Mesodermal cell (in vitro differentiated cells): ENCODE data around the gene HDAC7.

ENCODE experiments used
- H3K27ac ChIP-seq: 2 replicates; pipeline ENCODE4 v1.7.0; 2013; ENCODE audit warnings: mild to moderate bottlenecking, low read depth, low read length, moderate library complexity; ENCODE audit not compliant: severe bottlenecking
- H3K36me3 ChIP-seq: 2 replicates; pipeline ENCODE4 v1.7.1; 2013; ENCODE audit warnings: mild to moderate bottlenecking, low read length, moderate library complexity; ENCODE audit not compliant: control insufficient read depth, insufficient read depth
- H3K4me1 ChIP-seq: one replicate; pipeline ENCODE4 v1.7.1; 2013; ENCODE audit warnings: mild to moderate bottlenecking, low read length; ENCODE audit not compliant: insufficient read depth, control insufficient read depth, poor library complexity, severe bottlenecking
- H3K4me3 ChIP-seq: 2 replicates; pipeline ENCODE4 v1.7.0; 2013; ENCODE audit warnings: low read length, control low read depth, mild to moderate bottlenecking; ENCODE audit not compliant: insufficient read depth, poor library complexity, severe bottlenecking; ENCODE audit errors: extremely low read depth
- H3K9me3 ChIP-seq: 2 replicates; pipeline ENCODE4 v1.7.1; 2013; ENCODE audit warnings: mild to moderate bottlenecking, low read length, moderate library complexity; ENCODE audit not compliant: control insufficient read depth
- WGBS, 2 experiments: methylation state at CpG; one replicate each; pipeline ENCODE4 v1.1.5; 2013; ENCODE audit warnings: missing lambda C conversion rate in 2 of 2; ENCODE audit not compliant: insufficient coverage in 2 of 2; 5-methylcytosine and 5-hydroxymethylcytosine counted together

The HDAC7 gene

DNA sequence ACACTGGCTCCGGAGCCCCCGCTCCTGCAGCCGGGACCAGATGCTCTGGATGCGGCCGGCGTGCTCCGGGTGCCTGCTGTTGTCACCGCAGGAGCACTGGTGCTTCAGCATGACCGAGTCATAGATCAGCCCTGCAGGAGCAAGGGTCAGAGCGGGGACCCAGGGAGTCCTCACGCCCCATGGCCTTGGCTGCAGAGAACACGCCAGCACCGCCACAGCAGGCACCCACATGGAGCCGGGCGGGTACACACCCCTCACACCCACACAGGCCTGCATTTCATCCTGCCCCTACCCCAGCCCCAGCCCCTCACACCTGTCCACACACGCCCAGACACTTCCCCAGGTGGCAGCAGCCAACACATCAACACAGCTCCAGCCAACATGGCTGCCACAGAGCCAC is 27.8 kb downstream of the HDAC7 start:
- Histone ChIP-seq H3K27ac (no peak overlapping the region), H3K4me1 (no peaks in the 10 kb centered on the region), H3K9me3 (no peaks in the 10 kb centered on the region), H3K36me3 (peaks cover 97% of the 10 kb centered on the region), H3K4me3 (no peak overlapping the region)
- 94 to 98% methylated on average over 9 to 10 of the region's 16 CpGs for WGBS, 2 experiments

DNA sequence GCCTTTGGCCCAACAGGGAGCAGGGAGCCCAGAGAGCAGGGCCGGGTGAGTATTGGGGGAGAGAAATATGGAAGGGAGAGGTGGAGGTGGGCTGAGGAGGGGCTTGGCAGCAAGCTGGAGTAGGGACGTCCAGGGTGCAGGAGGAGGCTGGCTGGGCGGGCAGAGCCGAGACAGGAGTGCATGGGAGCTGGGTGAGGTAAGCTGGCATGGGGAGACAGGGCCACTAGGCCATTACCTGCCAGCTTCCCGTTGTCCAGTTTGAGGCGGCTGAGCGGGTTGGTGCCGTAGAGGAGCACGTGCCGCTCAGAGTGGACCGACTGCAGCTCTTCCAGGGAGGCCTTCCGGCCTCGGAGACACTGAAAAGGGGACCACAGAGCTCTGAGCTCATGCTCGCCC is 28.4 kb downstream of the HDAC7 start:
- peaks cover 97% of the 10 kb centered on the region for H3K36me3 ChIP-seq

DNA sequence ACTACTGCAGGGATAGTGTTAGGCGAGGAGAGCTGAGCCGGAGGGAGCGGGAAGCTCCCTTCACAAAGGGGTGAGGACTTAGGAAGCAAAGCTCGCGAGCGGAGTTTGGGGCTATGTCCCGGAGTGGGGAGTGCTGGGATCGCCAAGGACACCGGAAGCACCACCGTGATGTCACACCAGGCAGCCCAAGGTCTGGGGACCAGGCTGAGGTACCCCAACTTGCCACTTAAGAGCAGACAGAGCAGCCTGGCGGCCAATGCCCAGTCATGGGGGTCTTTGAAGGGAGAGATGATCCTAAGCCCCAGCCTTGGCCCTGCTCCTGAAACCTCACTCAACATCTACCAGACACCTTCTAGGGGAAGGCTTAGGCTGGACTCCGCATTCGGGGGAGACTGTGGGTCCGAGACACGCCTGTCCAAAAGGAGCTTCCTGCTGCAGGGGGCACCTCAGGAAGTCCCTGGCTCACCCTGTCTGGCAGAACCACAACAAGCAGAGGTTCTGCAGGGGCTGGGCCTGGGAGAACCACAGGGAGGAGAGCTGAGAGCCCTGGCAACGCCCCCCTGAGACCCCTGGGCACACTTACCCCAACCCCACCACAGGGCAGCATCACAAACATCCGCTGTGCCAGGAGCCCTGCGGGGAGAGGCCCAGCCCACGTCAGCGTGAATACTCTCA is 28.9 kb downstream of the HDAC7 start:
- Histone ChIP-seq H3K9me3 (no peaks in the 10 kb centered on the region), H3K4me3 (no peak overlapping the region), H3K36me3 (peaks cover 98% of the 10 kb centered on the region), H3K4me1 (no peaks in the 10 kb centered on the region), H3K27ac (no peak overlapping the region)
- WGBS, 2 experiments, result 96 to 99% methylated on average over 13 to 18 of the region's 20 CpGs

More for the DNA sequence above, 28.4 kb downstream of the HDAC7 start:
- no peak overlapping the region for H3K27ac ChIP-seq
- H3K4me1 ChIP-seq, result no peaks in the 10 kb centered on the region
- no peak overlapping the region for H3K4me3 ChIP-seq
- H3K9me3 ChIP-seq, result no peaks in the 10 kb centered on the region
- 96 to 97% methylated on average over 11 to 13 of the region's 14 CpGs for WGBS, 2 experiments

DNA sequence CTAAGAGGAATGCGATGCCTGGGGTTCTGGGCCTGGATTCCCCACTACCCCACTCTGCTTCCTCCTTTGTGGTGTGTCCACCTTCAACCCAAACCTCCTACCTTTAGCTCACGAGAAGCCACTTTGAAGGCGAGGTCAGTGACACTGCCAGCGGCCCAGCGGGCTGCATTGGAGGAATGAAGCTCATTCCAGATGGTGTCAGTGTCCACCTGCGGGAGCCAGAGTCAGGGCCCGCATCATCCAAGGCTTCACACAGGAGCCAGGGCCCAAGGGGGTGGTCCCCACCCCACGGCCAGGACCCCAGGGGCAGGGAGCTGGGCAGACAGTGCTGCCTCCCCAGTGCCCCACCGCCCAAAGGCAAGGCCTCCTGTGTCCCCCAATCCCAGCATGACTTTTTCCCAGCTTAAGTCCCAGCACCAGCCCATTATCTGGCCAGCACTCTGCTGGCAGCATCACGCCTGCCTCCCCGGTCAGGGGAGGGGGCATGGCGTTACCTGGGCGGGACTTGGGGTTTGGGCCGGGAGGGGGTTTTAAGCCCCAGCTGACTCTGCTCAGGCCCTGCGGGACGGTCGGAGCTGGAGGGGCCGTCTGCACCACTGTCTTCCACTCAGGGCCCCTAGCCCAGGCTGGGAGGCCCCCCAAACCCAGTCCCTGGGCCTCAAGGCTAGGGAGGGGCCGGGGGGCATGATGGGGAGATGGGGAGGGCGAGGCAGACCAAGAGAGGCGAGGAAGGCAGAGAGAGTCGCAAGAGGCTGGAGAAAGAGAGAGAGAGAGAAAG is 29.8 kb downstream of the HDAC7 start:
- Histone ChIP-seq H3K4me1 (no peaks in the 10 kb centered on the region), H3K27ac (no peak overlapping the region), H3K36me3 (peaks cover 98% of the 10 kb centered on the region), H3K4me3 (no peak overlapping the region), H3K9me3 (no peaks in the 10 kb centered on the region)
- WGBS, 2 experiments, result 96% methylated on average over 15 to 21 of the region's 22 CpGs

DNA sequence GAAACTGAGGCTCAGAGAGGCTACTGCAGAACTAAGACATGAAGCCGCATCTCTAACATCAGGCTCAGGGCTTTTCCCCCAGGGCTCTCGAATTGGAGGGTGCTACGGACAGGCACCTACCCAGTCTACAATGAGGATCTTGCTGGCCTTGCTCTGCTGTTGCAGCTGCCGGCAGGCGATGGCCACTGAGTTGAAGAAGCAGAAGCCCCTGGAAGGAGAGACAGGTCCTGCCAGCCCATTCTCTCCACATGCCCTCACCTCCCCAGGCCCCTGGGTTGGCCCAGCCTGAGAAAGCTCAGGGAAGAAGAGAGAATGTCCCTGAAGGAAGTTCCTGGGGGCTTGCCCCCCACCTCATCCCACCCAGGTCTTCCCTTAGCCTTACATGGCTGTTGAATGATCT is 30.6 kb downstream of the HDAC7 start:
- H3K36me3 ChIP-seq, result peaks cover 98% of the 10 kb centered on the region
- no peak overlapping the region for H3K4me3 ChIP-seq
- H3K4me1 ChIP-seq, result no peaks in the 10 kb centered on the region
- H3K9me3 ChIP-seq, result no peaks in the 10 kb centered on the region
- H3K27ac ChIP-seq, result no peak overlapping the region
- 87 to 95% methylated on average over 3 to 4 of the region's 5 CpGs for WGBS, 2 experiments

DNA sequence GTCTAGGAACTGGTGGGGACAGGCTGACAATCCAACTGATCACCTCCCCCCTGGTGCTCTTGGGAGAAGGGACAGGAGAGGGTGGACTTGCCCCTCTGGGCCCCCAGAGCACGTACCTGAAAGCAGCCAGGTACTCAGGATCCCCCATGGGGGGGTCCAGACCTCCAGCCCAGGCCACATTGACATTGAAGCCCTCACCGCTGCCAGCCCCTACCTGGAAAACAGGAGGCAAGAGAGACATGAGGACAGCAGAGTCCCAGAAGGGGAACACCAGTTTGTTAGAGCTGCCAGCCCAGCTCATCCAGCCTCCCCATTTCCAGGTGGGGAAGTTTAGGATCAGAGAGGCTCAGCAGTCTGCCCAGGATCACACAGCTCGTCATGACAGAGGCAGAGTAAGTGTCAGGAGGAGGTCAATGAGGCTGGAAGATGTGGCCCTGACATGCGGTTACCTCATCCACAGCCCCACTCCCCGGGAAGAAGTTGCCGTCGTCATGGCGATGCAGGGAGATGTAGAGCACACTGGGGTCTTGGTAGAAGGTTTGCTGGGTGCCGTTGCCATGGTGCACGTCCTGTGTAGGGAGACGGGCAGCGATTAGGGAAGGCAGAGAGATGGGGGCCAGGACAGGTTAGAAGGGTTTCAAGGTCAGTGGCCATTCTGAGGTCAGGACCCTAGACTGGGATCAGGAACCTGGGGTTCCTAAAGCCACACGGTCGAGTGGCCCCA is 31.9 kb downstream of the HDAC7 start:
- no peak overlapping the region for H3K4me3 ChIP-seq
- whole genome bisulfite sequencing, 2 experiments, result 87 to 89% methylated on average over 14 of the region's 14 CpGs
- no peaks in the 10 kb centered on the region for H3K9me3 ChIP-seq
- no peaks in the 10 kb centered on the region for H3K4me1 ChIP-seq
- no peak overlapping the region for H3K27ac ChIP-seq
- peaks cover 98% of the 10 kb centered on the region for H3K36me3 ChIP-seq

DNA sequence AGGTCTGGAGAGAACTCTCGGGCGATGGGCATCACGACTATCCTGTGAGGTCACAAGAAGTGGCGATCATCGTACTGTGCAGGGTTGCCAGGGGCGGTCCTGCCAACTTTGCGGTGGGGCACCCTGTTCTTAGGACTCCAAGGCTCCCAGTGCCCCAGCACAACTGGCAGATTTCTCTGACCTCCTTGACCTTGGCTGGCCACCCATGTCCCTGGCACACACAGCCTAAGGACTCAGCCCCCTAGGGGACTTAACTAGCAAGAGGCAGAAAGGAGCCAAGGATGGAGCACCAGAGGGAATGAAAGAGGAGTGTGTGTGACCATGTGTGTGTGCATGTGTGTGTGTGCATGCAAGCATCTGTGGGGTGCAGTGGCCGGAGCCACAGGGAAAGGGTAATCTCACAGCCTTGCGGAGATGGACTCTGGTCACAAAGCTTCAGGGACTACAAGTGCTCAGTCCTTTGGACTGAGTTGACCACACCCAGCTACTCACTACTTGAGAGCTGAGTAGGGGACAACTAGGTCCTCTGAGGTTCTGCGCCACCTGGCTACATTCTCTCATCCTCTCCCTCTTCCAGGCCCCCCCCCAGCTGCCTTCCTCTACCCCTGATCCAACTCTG is 32.9 kb downstream of the HDAC7 start:
- Histone ChIP-seq H3K4me1 (no peaks in the 10 kb centered on the region), H3K36me3 (peaks cover 100% of the 10 kb centered on the region), H3K4me3 (no peak overlapping the region), H3K27ac (no peak overlapping the region), H3K9me3 (no peaks in the 10 kb centered on the region)
- 95 to 99% methylated on average over 10 of the region's 10 CpGs for whole genome bisulfite sequencing, 2 experiments

DNA sequence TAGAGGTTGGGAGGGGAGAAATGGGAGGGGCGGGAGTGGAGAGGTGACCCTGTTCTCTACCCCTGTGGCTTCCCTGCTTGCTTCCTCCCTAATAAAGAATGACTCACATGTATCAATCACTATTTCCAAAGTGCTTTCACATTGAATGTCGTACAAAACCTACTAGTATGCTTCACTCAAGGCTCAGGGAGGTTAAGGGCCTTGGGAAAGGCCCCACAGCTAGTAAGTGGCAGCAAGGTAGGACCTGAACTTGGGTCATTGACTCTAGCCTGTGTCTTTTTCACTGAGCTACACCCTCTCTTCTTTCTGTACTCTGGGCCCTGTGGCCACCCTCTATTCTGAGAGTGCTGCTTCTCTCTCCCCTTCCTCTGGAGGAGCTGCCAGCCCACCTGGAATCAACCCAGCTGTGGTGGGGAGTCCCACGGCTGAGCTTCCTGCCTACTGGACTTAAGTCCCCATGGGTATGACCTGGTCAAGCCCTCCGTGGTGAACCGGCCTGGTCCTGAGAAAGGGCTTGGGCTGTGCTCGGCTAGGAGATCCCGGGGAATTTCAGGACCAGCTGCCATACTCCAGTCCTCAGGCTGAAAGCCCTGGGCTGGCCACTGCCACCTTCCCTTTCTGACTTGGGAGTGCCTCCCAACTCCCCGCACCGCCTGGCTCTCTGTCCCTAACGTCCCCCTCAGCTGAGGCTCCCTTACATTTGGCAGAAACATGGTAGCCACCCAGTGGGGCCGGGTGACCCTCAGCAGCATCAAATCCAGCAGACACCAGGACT is 33.6 kb downstream of the HDAC7 start:
- H3K27ac ChIP-seq, result no peak overlapping the region
- no peaks in the 10 kb centered on the region for H3K4me1 ChIP-seq
- no peaks in the 10 kb centered on the region for H3K9me3 ChIP-seq
- peaks cover 96% of the 10 kb centered on the region for H3K36me3 ChIP-seq
- no peak overlapping the region for H3K4me3 ChIP-seq
- WGBS, 2 experiments, result 97 to 98% methylated on average over 9 to 10 of the region's 11 CpGs

DNA sequence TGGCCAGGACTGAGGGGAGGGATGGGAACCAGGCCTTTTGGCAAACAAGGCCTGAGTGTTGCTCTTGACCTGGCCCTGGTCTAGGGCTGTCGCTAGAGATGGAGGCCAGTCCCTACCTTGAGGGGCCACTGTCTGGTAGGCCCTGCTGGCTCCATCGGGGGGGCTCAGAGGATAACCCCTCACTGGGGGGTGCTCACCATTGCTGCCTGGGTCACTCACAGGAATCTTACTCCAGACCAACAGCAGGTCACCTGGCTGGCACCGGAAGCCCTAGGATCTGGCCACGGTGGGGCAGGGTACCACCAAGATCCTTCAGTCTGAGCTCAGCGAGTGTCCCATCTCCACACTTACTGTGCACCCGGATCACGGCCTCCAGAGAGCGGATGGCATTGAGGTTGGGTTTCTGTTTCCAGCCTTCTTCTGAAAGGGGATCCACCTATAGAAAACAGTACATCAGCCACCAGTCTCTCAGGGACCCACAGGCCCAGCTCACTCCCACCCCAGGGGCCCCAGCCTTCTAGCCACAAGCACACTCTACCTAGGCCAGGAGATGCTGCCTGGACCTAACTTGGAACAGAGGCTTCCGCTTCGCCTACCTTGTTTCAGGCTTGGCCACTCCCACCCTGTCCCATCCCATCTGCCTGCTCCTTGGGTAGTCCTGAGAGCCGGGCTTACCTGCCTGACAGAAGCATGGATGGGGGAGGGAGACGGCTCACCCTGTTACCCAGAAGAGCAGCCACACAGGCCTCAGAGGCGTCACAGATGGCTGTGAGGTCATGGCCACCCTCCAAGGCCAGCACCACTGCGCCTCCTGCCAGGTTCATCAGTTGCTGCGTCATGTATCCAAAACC is 34.4 kb downstream of the HDAC7 start:
- WGBS, 2 experiments, result 93 to 98% methylated on average over 10 to 13 of the region's 15 CpGs
- Histone ChIP-seq H3K36me3 (peaks cover 88% of the 10 kb centered on the region), H3K4me1 (no peaks in the 10 kb centered on the region), H3K4me3 (no peak overlapping the region), H3K27ac (no peak overlapping the region), H3K9me3 (no peaks in the 10 kb centered on the region)
